ENCODE data around the gene CTNNBIP1.

Gene CTNNBIP1

GRCh38 chr1:9894115-9894514 lies 16.0 kb downstream of the CTNNBIP1 start:
- DNase-seq (ENCODE audit: low read depth), result no peak
- no peak for TF ChIP-seq CTCF (IDR thresholded peaks at IDR 0.05; ENCODE audit: control insufficient read depth, insufficient read depth, low read depth, low read length, missing control alignments)

GRCh38 chr1:9892563-9893528 lies 17.2 kb downstream of the CTNNBIP1 start:
- no peak for TF ChIP-seq CTCF (IDR thresholded peaks at IDR 0.05; ENCODE audit: control insufficient read depth, insufficient read depth, low read depth, low read length, missing control alignments)
- no peak overlapping the region for H3K4me3 ChIP-seq (ENCODE audit: control insufficient read depth, low read depth, low read length)
- DNase-seq (ENCODE audit: low read depth), result no peak

More at GRCh38 chr1:9894115-9894514, 16.0 kb downstream of the CTNNBIP1 start:
- no peak overlapping the region for H3K4me3 ChIP-seq (ENCODE audit: control insufficient read depth, low read depth, low read length)

GRCh38 chr1:9891207-9891606 lies 18.9 kb downstream of the CTNNBIP1 start:
- TF ChIP-seq CTCF (IDR thresholded peaks at IDR 0.05; ENCODE audit: control insufficient read depth, insufficient read depth, low read depth, low read length, missing control alignments), result no peak

GRCh38 chr1:9890224-9890731 lies 19.8 kb downstream of the CTNNBIP1 start:
- no peak overlapping the region for H3K4me3 ChIP-seq (ENCODE audit: control insufficient read depth, low read depth, low read length)

More at GRCh38 chr1:9891207-9891606, 18.9 kb downstream of the CTNNBIP1 start:
- no peak overlapping the region for H3K4me3 ChIP-seq (ENCODE audit: control insufficient read depth, low read depth, low read length)
- no peak for DNase-seq (ENCODE audit: low read depth)

GRCh38 chr1:9889411-9889810 lies 20.7 kb downstream of the CTNNBIP1 start:
- no peak overlapping the region for H3K4me3 ChIP-seq (ENCODE audit: control insufficient read depth, low read depth, low read length)
- no peak for DNase-seq (ENCODE audit: low read depth)
- TF ChIP-seq CTCF (IDR thresholded peaks at IDR 0.05; ENCODE audit: control insufficient read depth, insufficient read depth, low read depth, low read length, missing control alignments), result no peak

More at GRCh38 chr1:9890224-9890731, 19.8 kb downstream of the CTNNBIP1 start:
- no peak for TF ChIP-seq CTCF (IDR thresholded peaks at IDR 0.05; ENCODE audit: control insufficient read depth, insufficient read depth, low read depth, low read length, missing control alignments)
- peak; percentile 67 for DNase-seq (ENCODE audit: low read depth)

GRCh38 chr1:9888886-9889285 lies 21.2 kb downstream of the CTNNBIP1 start:
- no peak for DNase-seq (ENCODE audit: low read depth)
- H3K4me3 ChIP-seq (ENCODE audit: control insufficient read depth, low read depth, low read length), result no peak overlapping the region
- TF ChIP-seq CTCF (IDR thresholded peaks at IDR 0.05; ENCODE audit: control insufficient read depth, insufficient read depth, low read depth, low read length, missing control alignments), result no peak

Data from AG09309 (cell line).